Neural progenitor cell (in vitro differentiated cells): ENCODE data around the gene TAS2R41.

Experiments
- CTCF ChIP-seq: fragments of 200-600 bp; sonication (generic); IDR thresholded peaks from 2 replicates; pipeline ENCODE4 v1.5.1; 2017; ENCODE audit warnings: antibody characterized with exemption, mild to moderate bottlenecking
- EZH2 ChIP-seq: fragments of 200-600 bp; sonication (generic); IDR thresholded peaks from 2 replicates; pipeline ENCODE4 v1.6.1; 2017; ENCODE audit warnings: antibody characterized with exemption, mild to moderate bottlenecking, moderate library complexity
- EZH2phosphoT487 ChIP-seq: fragments of 200-600 bp; sonication (generic); IDR thresholded peaks from 2 replicates; pipeline ENCODE4 v1.6.1; 2017; ENCODE audit warnings: antibody characterized with exemption

DNA sequence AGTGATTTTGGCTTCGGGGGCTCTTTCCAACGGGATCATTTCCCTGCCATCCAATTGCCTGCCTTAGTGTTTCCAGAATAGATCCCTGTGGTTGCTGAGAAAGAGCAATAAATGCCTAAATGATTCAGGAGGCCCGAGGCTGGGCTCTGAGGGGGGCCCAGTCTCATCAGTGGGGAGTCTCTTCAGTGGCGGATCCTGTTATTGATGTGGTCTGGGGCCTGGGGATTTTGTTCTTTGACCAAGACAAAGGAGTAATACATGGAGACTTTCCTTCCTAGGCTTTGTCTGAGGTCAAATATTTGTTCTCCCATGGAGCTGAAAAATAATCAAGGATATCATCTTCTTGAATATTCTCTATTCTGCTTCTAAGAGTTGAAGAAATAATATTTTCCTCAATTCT, 40.8 kb downstream of the TAS2R41 start:
- no peak for TF ChIP-seq CTCF
- TF ChIP-seq EZH2phosphoT487: no peak
- no peak for TF ChIP-seq EZH2
